Smooth muscle cell of the brain vasculature (primary cell): Measurements from ENCODE around the gene FAM200C.

Experiments used
- DNase-seq: peaks from one replicate; pipeline ENCODE4 v3.0.0-alpha.2; 2012; ENCODE audit warnings: low read depth, low spot score

Gene FAM200C

DNA sequence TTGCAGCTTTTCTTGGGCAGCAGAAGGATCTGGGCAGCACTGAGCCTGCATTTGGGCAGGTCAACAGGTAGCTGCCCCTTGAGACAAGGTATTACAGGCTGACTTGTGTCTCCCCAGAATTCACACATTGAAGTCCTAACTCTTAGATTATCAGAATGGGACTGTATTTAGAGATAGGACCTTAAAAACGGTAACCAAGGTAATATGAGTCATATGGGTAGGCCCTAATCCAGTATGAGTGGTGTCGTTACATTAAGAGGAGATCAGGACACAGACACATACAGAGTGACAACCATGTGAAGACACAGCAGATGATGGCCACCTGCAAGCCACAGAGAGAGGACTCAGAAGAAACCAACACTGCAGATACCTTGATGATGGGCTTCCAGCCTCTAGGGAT, 32.6 kb downstream of the FAM200C start:
- no peak for DNase-seq

DNA sequence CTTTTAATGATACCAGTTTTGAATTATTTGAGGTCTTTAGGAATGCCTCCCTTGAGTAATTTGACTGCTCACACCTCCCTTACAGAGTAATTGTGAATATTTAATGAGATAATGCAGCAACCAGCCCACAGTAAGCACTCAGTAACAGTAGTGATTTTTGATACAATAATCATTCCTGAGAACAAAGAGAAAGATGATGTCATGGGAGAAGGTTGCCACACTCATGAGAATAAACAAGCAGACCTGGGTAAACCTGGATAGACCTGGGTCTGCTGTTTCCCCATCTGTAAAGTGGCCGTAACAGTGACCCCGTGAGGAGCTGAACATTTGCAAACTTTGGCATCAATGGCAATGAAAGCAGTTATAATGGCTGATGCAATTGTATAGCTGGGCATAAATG, 33.6 kb downstream of the FAM200C start:
- DNase-seq: no peak

DNA sequence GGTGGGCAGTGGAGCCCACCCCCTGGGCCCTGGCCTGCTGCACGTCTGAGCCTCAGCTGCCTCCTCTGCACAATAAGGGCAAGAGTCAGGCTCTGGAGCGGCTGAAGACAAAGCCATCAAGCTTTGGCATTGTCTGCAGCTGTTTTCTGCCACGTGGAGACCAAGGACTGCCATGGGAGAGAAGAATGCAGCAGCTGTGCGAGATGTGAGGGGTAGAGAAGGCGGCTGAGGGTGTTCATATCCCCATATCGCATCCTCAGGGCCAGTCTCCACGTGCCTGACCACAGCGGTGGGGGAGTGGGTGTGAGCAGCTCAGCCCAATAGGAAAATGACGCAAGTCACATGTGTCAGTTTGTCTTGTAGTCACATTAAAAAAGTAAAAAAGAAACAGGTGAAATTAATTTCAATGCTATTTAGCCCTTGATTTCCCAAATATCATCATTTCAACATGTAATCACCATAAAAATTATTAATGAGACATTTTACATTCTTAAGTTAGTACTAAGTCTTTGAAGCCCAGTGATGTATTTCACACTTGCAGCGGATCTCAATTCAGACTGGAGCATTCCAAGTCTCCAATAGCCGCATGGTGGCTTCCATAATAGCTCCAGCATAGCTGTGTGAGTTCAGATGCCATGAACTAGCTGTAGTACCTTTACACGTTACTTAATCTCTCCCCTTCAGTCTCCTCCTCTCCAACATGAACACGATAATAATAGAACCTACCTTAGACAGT, 36.0 kb downstream of the FAM200C start:
- no peak for DNase-seq

DNA sequence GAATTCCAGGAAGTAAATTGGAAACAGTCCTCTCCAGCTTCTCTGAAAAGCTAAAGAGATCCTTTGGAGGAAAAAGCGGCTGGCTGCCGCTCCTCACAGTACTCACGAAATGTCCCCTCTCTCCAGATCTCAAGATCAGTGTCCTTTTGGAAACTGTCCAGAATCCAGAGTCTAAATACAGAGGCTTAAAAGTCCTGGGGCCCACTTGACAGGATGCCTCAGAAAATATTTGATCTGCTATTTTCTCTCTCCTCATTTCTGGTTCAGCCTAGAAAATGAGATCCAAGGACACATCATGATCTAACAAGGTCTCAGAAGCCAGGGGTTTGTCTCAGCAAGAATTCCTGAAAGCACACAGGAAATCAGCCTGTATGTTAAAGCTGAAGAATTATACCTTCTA, 36.6 kb downstream of the FAM200C start:
- no peak for DNase-seq

- no peak for DNase-seq
Observed at GRCh38 chr5:160361624-160362228, 38.1 kb downstream of the FAM200C start.

DNA sequence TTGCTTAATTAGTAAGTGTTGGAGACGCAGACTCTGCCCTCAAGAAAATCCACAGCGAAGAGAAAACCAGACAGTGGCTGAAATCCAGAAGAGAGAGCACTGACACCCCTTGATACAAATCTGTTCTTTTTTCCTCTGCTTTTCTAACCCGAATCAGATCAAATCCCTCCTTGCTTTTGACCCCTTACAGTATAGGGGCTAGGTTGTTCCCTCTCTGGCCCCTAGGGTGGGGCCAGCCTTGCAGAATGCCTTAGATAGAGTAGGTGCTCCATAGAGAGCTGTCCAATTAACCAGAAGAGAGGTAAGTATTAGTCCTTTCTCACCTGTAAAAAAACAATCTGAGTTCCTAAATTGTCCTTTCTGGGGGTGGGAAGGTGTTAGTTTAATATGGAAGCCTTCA, 39.5 kb downstream of the FAM200C start:
- no peak for DNase-seq

- no peak for DNase-seq
Observed at GRCh38 chr5:160359816-160360215, 40.0 kb downstream of the FAM200C start.

DNA sequence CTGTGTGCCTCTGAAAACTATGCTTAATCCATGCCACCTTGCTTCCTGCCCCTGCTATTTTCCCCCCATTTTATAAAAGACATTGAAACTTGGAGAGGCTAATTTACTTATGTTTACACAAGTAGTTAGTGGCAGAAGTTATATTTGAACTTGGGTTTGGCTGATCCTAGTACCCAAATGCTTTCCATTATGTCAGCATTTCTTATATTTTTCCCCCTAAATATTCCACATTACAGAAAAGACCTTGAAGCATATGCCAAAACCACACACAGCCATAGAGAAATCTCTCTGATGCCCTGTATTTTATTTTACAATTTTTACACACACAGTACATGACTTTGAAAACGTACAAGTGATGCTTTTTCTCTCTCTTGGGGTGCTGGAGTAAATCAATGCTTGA, 40.6 kb downstream of the FAM200C start:
- DNase-seq: no peak

DNA sequence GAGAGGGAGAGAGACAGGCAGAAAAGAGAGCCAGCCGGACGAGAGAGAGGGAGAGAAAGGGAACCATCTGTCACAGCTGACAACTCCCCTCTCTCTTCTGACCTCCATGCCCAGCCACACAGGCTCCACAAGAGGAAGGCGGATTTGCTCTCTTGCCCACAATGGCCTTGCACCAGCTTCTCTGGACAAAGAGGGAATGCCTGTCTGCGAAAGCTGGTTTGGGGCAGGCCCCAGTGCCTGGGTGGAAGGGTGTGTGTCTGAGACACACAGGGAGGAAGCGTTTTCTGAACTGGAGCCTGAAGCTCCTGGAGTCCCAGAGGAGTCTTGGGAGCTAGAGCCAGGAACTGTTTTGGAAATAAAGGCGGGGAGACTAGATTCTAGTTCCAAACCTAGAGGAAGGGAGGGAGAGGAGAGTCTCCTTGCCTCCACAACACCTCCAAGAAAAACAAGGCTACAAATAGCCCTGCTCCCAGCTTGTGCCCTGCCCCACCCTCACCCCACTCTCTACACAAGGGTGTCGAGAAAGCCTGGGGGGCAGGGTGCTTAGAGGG, 41.9 kb downstream of the FAM200C start:
- no peak for DNase-seq

DNA sequence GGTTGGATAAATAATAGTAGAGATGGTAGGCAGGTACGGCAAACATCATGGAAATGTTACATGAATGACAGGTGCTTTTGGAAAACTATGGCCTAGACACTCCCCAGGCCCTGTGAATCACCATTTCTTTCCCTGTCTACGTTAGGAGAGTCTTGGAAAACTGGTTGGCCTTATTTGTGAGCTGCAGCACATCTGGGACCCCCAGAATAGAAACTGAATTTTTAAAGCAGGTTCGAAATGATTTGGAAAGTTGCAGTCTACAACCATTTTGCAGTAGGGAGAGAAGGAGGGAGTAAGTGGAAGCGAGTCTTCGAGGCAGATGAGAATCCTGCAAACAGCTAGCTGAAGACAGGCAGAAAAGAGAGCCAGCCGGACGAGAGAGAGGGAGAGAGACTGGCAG, 42.5 kb downstream of the FAM200C start:
- no peak for DNase-seq

- no peak for DNase-seq
Observed at GRCh38 chr5:160356550-160357347, 43.1 kb downstream of the FAM200C start.

DNA sequence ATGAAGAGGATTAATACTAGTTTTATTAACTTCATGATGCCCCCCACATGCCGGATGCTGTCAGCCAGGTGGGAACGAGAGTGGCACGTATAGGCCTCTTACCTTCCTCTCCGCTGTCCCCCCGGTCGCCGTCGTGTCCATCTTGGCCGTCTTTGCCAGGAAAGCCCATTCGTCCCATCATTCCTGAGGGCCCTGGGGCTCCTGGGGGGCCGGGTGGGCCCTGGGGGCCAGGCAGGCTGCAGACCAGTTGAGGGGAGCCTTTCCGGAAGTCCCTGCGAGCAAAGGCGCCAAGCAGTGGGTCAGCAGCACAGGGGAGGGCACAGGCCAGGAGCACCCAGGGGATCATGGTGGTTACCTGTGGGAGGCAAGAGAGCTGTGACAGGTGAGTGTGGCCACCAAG, 45.2 kb downstream of the FAM200C start:
- no peak for DNase-seq

DNA sequence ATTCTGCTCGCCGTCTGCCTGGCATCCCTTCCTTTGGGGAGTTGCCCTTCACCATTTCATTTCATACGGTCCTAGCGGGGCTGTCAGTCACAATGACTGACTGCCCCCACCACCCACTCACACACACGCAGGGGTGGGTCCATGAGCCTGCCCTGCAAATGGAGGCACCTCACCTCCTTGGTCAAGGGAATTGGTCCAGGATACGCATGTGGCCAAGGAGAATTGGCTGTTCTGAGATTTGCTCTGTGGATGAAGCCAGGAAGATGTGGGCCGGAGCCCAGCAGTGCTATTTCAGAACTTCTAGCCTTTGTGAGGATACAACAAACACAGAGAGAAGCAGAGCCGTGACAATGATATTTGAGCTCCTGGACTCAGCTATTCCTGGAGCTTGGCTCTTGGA, 46.5 kb downstream of the FAM200C start:
- no peak for DNase-seq

- no peak for DNase-seq
Observed at GRCh38 chr5:160352308-160352707, 47.5 kb downstream of the FAM200C start.

DNA sequence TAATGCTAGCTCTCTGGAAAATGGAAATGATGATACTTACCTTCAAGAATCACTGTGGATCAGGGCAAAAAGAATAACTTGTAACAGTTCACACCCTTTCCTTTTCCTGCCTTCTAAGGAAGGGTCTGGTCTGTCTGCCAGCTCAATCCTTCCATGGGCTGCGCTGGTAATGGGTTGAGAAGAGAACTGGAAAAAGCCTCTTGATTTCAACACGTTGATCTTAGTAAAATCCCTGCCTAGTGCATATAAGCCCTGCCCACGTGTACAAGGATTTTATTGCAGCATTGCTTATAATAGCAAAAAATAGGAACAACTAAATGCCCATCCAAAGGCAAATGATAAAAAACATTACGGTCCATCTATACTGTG, 49.9 kb downstream of the FAM200C start:
- DNase-seq: no peak

- no peak for DNase-seq
Observed at GRCh38 chr5:160349249-160349934, 50.5 kb downstream of the FAM200C start.

DNA sequence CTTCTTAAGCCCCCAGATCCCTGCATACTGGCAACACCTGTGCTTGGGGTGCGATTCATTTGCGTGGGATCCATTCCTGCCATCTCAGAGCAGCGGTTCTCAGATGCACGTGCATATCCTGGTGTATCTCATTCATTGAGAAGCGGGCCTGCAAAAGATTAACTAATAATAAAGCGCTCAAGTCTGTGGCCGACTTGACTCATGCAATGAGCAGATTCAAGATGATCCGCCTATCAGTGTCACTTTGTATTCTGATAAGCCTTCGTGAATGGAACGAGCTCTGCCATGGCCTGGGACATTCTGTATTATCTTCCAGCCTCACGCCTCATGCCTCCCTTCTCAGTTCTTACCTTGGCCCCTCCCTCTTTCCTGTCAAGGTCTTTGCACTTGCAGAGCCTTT, 51.8 kb downstream of the FAM200C start:
- no peak for DNase-seq

DNA sequence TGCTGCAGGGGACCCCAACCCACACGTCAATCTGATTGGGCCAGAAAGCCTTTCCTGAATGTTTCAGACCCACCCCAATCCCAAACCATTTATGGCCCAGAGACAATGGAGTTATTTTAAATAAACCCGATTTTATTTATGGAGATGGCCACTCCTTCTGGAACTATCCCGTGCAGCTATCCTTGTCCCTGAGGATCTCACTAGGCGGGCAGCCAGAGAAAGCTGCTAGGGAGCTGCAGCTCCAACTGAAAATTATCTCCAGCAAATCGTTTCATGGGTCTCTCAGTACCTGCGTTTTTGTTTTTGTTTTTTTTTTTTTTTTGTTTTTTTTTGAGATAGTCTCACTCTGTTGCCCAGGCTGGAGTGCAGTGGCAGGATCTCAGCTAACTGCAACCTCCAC, 52.4 kb downstream of the FAM200C start:
- DNase-seq: no peak
